HL-60 (cell line): ENCODE measurements around the gene AKT2.
A peak's percentile ranks its signal among the peaks of the same experiment; 100 is the strongest.

Experiments used
- DNase-seq, 2 experiments: peaks; one replicate each; pipeline ENCODE4 v3.0.0-alpha.2; 2010 to 2020; ENCODE audit warnings: low read depth in 1 of 2, low spot score in 1 of 2
- H3K27ac ChIP-seq: fragments of 250-450 bp; sonication (Bioruptor Pico); replicated peaks from 2 replicates; pipeline ENCODE4 v1.5.1; 2020; ENCODE audit warnings: mild to moderate bottlenecking, moderate library complexity
- H3K27me3 ChIP-seq: fragments of 250-450 bp; sonication (Bioruptor Pico); 2 replicates; pipeline ENCODE4 v1.5.1; 2021; ENCODE audit warnings: mild to moderate bottlenecking, moderate library complexity; ENCODE audit not compliant: insufficient read depth, poor library complexity, severe bottlenecking
- H3K4me3 ChIP-seq: replicated peaks from 2 replicates; pipeline ENCODE4 v1.5.1; 2011; ENCODE audit warnings: mild to moderate bottlenecking, control low read depth, low read length; ENCODE audit not compliant: insufficient read depth
- CTCF ChIP-seq: IDR thresholded peaks from one replicate; pipeline ENCODE4 v1.5.1; 2011; ENCODE audit warnings: low read length, control low read depth, inconsistent platforms; ENCODE audit not compliant: insufficient read depth
- GABPA ChIP-seq: IDR thresholded peaks from 2 replicates; pipeline ENCODE4 v1.6.1; 2012; ENCODE audit warnings: low read depth
- POLR2AphosphoS5 ChIP-seq: IDR thresholded peaks from 2 replicates; pipeline ENCODE4 v1.6.1; 2012; ENCODE audit warnings: low read depth
- REST ChIP-seq: IDR thresholded peaks from 2 replicates; pipeline ENCODE4 v1.6.1; 2012; ENCODE audit warnings: low read depth; ENCODE audit not compliant: insufficient replicate concordance
- SPI1 ChIP-seq: IDR thresholded peaks from 2 replicates; pipeline ENCODE4 v1.6.1; 2012; ENCODE audit warnings: low read depth, mild to moderate bottlenecking, borderline replicate concordance

The AKT2 gene

GRCh38 chr19:40286235-40286970 is 1.3 kb upstream of the AKT2 start:
- Histone ChIP-seq H3K4me3 (no peak overlapping the region), H3K27me3 (no peaks in the 10 kb centered on the region), H3K27ac (no peak overlapping the region)
- DNase-seq, result no peak
- TF ChIP-seq REST (no peak), GABPA (no peak)

- Histone ChIP-seq H3K27me3 (no peaks in the 10 kb centered on the region), H3K27ac (peak overlapping the region; percentile 87), H3K4me3 (peak overlapping the region; percentile 77)
- TF ChIP-seq REST (no peak), POLR2AphosphoS5 (peak; percentile 59; the same call in 1 of the 2 replicates), SPI1 (peak; percentile 35; the same call in 1 of the 2 replicates), CTCF (no peak), GABPA (peak; percentile 80)
- DNase-seq, result peak; percentile 99
Measured at GRCh38 chr19:40285353-40286234, 449 bp upstream of the AKT2 start.

- no peak for DNase-seq
- Histone ChIP-seq H3K27me3 (no peaks in the 10 kb centered on the region), H3K4me3 (peak overlapping the region; percentile 77), H3K27ac (peak overlapping the region; percentile 70)
- TF ChIP-seq CTCF (no peak), REST (no peak), SPI1 (no peak), POLR2AphosphoS5 (no peak), GABPA (no peak)
Measured at GRCh38 chr19:40284251-40284500, 969 bp downstream of the AKT2 start.
